RWPE1 (cell line): ENCODE data around the gene MYOZ3.

Source experiments
- CTCF ChIA-PET: fragments of 350-600 bp; sonication (Branson Sonifier 250); formaldehyde crosslinking; extraction: SDS; loops from one replicate; lab custom pipeline; 2021; lab: Yijun Ruan, JAX
- POLR2A ChIA-PET: fragments of 400-600 bp; formaldehyde crosslinking; extraction: SDS; loops from one replicate; lab custom pipeline; 2020; ENCODE audit warnings: antibody characterized with exemption; ENCODE audit not compliant: low non-redundant PET; lab: Yijun Ruan, JAX
- DNase-seq: peaks from one replicate; pipeline ENCODE4 v3.0.0; 2012; ENCODE audit warnings: low spot score
- H3K27ac ChIP-seq: fragments of 450-650 bp; 2 replicates; pipeline ENCODE4 v1.5.1; 2017
- CTCF ChIP-seq: fragments of 450-650 bp; conservative IDR thresholded peaks from 2 replicates; pipeline ENCODE4 v1.5.1; 2017; ENCODE audit warnings: low read depth, mild to moderate bottlenecking

Gene MYOZ3

GRCh38 chr5:150661086-150661485 lies at the start of gene MYOZ3:
MYOZ3 (plus strand) TSS chr5:150661251; CDS start chr5:150662942, 1,691 bp downstream.
- ChIA-PET POLR2A (no interaction called here), CTCF (interaction anchor here (1.0 to 1.2 kb wide), 3 partner anchors 38 to 140 kb away, joined by 3 to 4 read pairs (median 3); no protein-coding TSS in a partner anchor)
- no peak within 1 kb of the TSS for H3K27ac ChIP-seq
- no peak for DNase-seq
- no peak for TF ChIP-seq CTCF

- DNase-seq = no peak
- POLR2A ChIA-PET = no interaction called here
- TF ChIP-seq CTCF = no peak
- CTCF ChIA-PET = interaction anchor here (0.7 to 0.9 kb wide), 4 partner anchors 32 to 293 kb away, joined by 3 read pairs; no protein-coding TSS in a partner anchor
- no peak overlapping the region for H3K27ac ChIP-seq
Observed at GRCh38 chr5:150612405-150612804, 48.6 kb upstream of the MYOZ3 start.

- ChIA-PET CTCF (interaction anchor here (0.7 to 0.9 kb wide), 3 partner anchors 32 to 209 kb away, joined by 3 read pairs; no protein-coding TSS in a partner anchor), POLR2A (no interaction called here)
- H3K27ac ChIP-seq = no peak overlapping the region
- TF ChIP-seq CTCF = no peak
- DNase-seq = no peak
Observed at GRCh38 chr5:150612905-150613670, 48.0 kb upstream of the MYOZ3 start.

GRCh38 chr5:150613991-150614660 lies 46.9 kb upstream of the MYOZ3 start:
- CTCF ChIA-PET = interaction anchor here (0.5 to 1.1 kb wide), 2 partner anchors 154 to 160 kb away, joined by 3 read pairs; no protein-coding TSS in a partner anchor
- H3K27ac ChIP-seq = no peak overlapping the region
- no peak for TF ChIP-seq CTCF
- no peak for DNase-seq
- POLR2A ChIA-PET = no interaction called here

GRCh38 chr5:150614661-150615060 lies 46.4 kb upstream of the MYOZ3 start:
- ChIA-PET CTCF (interaction anchor here (0.5 to 1.1 kb wide), 3 partner anchors 49 to 161 kb away, joined by 3 to 4 read pairs (median 3); no protein-coding TSS in a partner anchor), POLR2A (no interaction called here)
- no peak for DNase-seq
- peak overlapping the region; percentile 46; the same call in 1 of the 2 replicates for H3K27ac ChIP-seq
- no peak for TF ChIP-seq CTCF

GRCh38 chr5:150615141-150615699 lies 45.8 kb upstream of the MYOZ3 start:
- POLR2A ChIA-PET = no interaction called here
- no peak for DNase-seq
- peak overlapping the region; percentile 46 for H3K27ac ChIP-seq
- CTCF ChIA-PET = interaction anchor here (0.5 to 1.1 kb wide), 3 partner anchors 36 to 153 kb away, joined by 3 to 4 read pairs (median 4); no protein-coding TSS in a partner anchor
- no peak for TF ChIP-seq CTCF
